ENCODE results near the gene ATXN7.

ATXN7 gene

GRCh38 chr3:63845215-63845614 lies 18.5 kb upstream of the ATXN7 start:
- TF ChIP-seq Cebpa-rat (IDR thresholded peaks at IDR 0.05): no peak
- Histone ChIP-seq H3K36me3 (peaks cover 53% of the 10 kb centered on the region), H3K9me3 (peaks cover 14% of the 10 kb centered on the region), H3K4me1 (no peaks in the 10 kb centered on the region), H3K4me2 (no peak overlapping the region), H3K9ac (no peak overlapping the region), H3K4me3 (no peak overlapping the region), H4K20me1 (peaks cover 76% of the 10 kb centered on the region), H3K27me3 (no peaks in the 10 kb centered on the region), H3K27ac (no peak overlapping the region)

GRCh38 chr3:63847718-63848450 lies 15.8 kb upstream of the ATXN7 start:
- no peak overlapping the region for H3K4me2 ChIP-seq
- H3K4me1 ChIP-seq: no peaks in the 10 kb centered on the region
- no peaks in the 10 kb centered on the region for H3K27me3 ChIP-seq
- H4K20me1 ChIP-seq: peaks cover 76% of the 10 kb centered on the region
- H3K4me3 ChIP-seq: no peak overlapping the region
- no peak overlapping the region for H3K9ac ChIP-seq
- TF ChIP-seq Cebpa-rat (IDR thresholded peaks at IDR 0.05): no peak
- no peak overlapping the region for H3K27ac ChIP-seq
- peaks cover 63% of the 10 kb centered on the region for H3K36me3 ChIP-seq
- peaks cover 6% of the 10 kb centered on the region for H3K9me3 ChIP-seq

- Histone ChIP-seq H3K4me2 (no peak overlapping the region), H3K9me3 (no peaks in the 10 kb centered on the region), H3K4me1 (no peaks in the 10 kb centered on the region), H3K27me3 (no peaks in the 10 kb centered on the region), H3K9ac (no peak overlapping the region), H3K36me3 (peaks cover 62% of the 10 kb centered on the region), H3K27ac (no peak overlapping the region), H3K4me3 (no peak overlapping the region), H4K20me1 (peaks cover 85% of the 10 kb centered on the region)
- no peak for TF ChIP-seq Cebpa-rat (IDR thresholded peaks at IDR 0.05)
Measured at GRCh38 chr3:63849175-63849574, 14.5 kb upstream of the ATXN7 start.

- H3K9ac ChIP-seq: no peak overlapping the region
- H3K4me3 ChIP-seq: no peak overlapping the region
- H3K36me3 ChIP-seq: peaks cover 50% of the 10 kb centered on the region
- TF ChIP-seq Cebpa-rat (IDR thresholded peaks at IDR 0.05): no peak
- no peaks in the 10 kb centered on the region for H3K27me3 ChIP-seq
- H3K4me1 ChIP-seq: no peaks in the 10 kb centered on the region
- no peak overlapping the region for H3K4me2 ChIP-seq
- peaks cover 88% of the 10 kb centered on the region for H4K20me1 ChIP-seq
- no peak overlapping the region for H3K27ac ChIP-seq
- no peaks in the 10 kb centered on the region for H3K9me3 ChIP-seq
Measured at GRCh38 chr3:63851287-63851686, 12.4 kb upstream of the ATXN7 start.

GRCh38 chr3:63853106-63853505 lies 10.6 kb upstream of the ATXN7 start:
- Histone ChIP-seq H3K9ac (no peak overlapping the region), H3K27me3 (no peaks in the 10 kb centered on the region), H3K27ac (no peak overlapping the region), H3K9me3 (no peaks in the 10 kb centered on the region), H4K20me1 (peaks cover 89% of the 10 kb centered on the region), H3K36me3 (peaks cover 45% of the 10 kb centered on the region), H3K4me3 (no peak overlapping the region), H3K4me1 (no peaks in the 10 kb centered on the region), H3K4me2 (no peak overlapping the region)
- no peak for TF ChIP-seq Cebpa-rat (IDR thresholded peaks at IDR 0.05)

GRCh38 chr3:63855333-63855940 lies 8.2 kb upstream of the ATXN7 start:
- Histone ChIP-seq H3K27me3 (no peaks in the 10 kb centered on the region), H3K36me3 (peaks cover 44% of the 10 kb centered on the region), H3K4me3 (no peak overlapping the region), H3K27ac (no peak overlapping the region), H3K4me2 (no peak overlapping the region), H3K9me3 (no peaks in the 10 kb centered on the region), H3K4me1 (no peaks in the 10 kb centered on the region), H3K9ac (no peak overlapping the region), H4K20me1 (peaks cover 96% of the 10 kb centered on the region)
- no peak for TF ChIP-seq Cebpa-rat (IDR thresholded peaks at IDR 0.05)

GRCh38 chr3:63857311-63857710 lies 6.4 kb upstream of the ATXN7 start:
- no peak overlapping the region for H3K4me2 ChIP-seq
- peaks cover 25% of the 10 kb centered on the region for H3K36me3 ChIP-seq
- no peaks in the 10 kb centered on the region for H3K9me3 ChIP-seq
- H3K4me3 ChIP-seq: no peak overlapping the region
- H3K9ac ChIP-seq: no peak overlapping the region
- no peak for TF ChIP-seq Cebpa-rat (IDR thresholded peaks at IDR 0.05)
- H3K27me3 ChIP-seq: no peaks in the 10 kb centered on the region
- H3K27ac ChIP-seq: no peak overlapping the region
- peaks cover 12% of the 10 kb centered on the region for H3K4me1 ChIP-seq
- peaks cover 94% of the 10 kb centered on the region for H4K20me1 ChIP-seq

GRCh38 chr3:63860776-63861175 lies 2.9 kb upstream of the ATXN7 start:
- no peaks in the 10 kb centered on the region for H3K9me3 ChIP-seq
- H3K27me3 ChIP-seq: no peaks in the 10 kb centered on the region
- no peak overlapping the region for H3K4me2 ChIP-seq
- no peak overlapping the region for H3K4me3 ChIP-seq
- no peak overlapping the region for H3K9ac ChIP-seq
- H3K27ac ChIP-seq: no peak overlapping the region
- 0 out of 2 replicates have a peak, but pooled peaks cover 5% of the 10 kb centered on the region for H3K36me3 ChIP-seq
- no peak for TF ChIP-seq Cebpa-rat (IDR thresholded peaks at IDR 0.05)
- peaks cover 28% of the 10 kb centered on the region for H3K4me1 ChIP-seq
- peaks cover 65% of the 10 kb centered on the region for H4K20me1 ChIP-seq

GRCh38 chr3:63861306-63861705 lies 2.4 kb upstream of the ATXN7 start:
- Histone ChIP-seq H3K27me3 (no peaks in the 10 kb centered on the region), H3K4me2 (0 out of 2 replicates have a peak overlapping the region, but pooled peaks have one; percentile 94), H3K9ac (no peak overlapping the region), H3K36me3 (peaks cover 9% of the 10 kb centered on the region; the same call in 1 of the 2 replicates), H3K4me1 (peaks cover 30% of the 10 kb centered on the region), H3K27ac (no peak overlapping the region), H3K9me3 (no peaks in the 10 kb centered on the region), H4K20me1 (peaks cover 65% of the 10 kb centered on the region), H3K4me3 (no peak overlapping the region)
- no peak for TF ChIP-seq Cebpa-rat (IDR thresholded peaks at IDR 0.05)

- H3K27ac ChIP-seq: peak overlapping the region; percentile 98
- H3K9ac ChIP-seq: peak overlapping the region; percentile 99
- H3K4me3 ChIP-seq: peak overlapping the region; percentile 80
- peaks cover 15% of the 10 kb centered on the region; the same call in 1 of the 2 replicates for H3K36me3 ChIP-seq
- no peaks in the 10 kb centered on the region for H3K9me3 ChIP-seq
- no peak for TF ChIP-seq Cebpa-rat (IDR thresholded peaks at IDR 0.05)
- H3K27me3 ChIP-seq: no peaks in the 10 kb centered on the region
- H3K4me2 ChIP-seq: peak overlapping the region; percentile 94
- H4K20me1 ChIP-seq: peaks cover 62% of the 10 kb centered on the region
- peaks cover 30% of the 10 kb centered on the region for H3K4me1 ChIP-seq
Measured at GRCh38 chr3:63862804-63863149, 890 bp upstream of the ATXN7 start.
